NCI-H2107 treated with DMSO at 0.1 percent for 48 hours (cell line): ENCODE data around the gene MPP2.
"Not testable (repeated sequence)": the region's sequence is repeated elsewhere in the genome, so short reads cannot be mapped to it uniquely, and the experiment has no call there.

ENCODE experiments used
- DNase-seq: peaks from one replicate; lab custom pipeline; 2025; ENCODE audit not compliant: unreplicated experiment; lab: John Stamatoyannopoulos, UW

The MPP2 gene

DNA sequence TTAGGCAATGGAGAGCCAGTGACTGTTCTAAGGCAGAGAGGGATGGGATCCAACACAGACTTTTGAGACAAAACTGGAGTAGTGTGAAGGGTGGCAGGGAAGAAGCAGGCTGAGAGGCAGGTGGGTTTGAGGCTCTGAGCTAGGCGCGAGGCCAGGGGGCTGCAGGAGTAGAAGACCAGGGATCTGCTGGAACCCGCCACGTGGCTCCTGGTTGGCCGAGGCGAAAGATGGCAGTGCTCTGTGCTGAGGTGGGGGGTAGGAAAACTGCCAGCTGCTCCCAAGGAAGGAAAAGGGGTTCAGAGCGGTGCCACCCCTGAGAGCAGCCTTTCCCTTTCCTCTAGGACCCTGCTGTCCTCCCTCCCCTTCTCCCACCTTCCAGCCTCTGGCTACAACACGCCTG, 54.8 kb downstream of the MPP2 start:
- DNase-seq = no peak

GRCh38 chr17:43849116-43849515, 58.2 kb downstream of the MPP2 start:
- no peak for DNase-seq

DNA sequence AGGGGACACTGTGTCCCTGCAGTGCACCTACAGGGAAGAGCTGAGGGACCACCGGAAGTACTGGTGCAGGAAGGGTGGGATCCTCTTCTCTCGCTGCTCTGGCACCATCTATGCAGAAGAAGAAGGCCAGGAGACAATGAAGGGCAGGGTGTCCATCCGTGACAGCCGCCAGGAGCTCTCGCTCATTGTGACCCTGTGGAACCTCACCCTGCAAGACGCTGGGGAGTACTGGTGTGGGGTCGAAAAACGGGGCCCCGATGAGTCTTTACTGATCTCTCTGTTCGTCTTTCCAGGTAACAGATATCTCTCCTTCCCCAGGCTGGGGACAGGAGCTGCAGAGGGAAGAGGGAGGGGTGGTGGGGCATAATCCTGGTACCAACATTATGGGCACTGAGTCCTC, 58.7 kb downstream of the MPP2 start:
- DNase-seq = no peak

DNA sequence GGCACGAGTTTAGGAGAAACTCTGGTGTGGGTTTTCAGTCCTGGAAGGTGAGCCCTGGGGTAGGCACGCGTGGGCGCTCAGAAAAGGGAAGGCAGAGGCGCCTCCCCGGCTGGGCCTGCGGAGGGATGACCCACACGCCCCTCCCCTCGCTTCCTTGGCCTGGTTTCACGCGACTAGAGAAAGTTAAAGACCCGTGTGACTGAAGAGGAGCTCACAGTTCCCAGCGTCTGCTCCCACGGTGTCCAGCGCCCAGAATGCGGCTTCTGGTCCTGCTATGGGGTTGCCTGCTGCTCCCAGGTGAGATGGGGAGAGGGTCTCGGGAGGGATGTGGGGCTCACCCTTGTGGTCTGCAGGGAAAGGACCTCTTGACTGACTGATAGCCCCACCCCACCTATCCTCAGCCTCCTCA, 60.4 kb downstream of the MPP2 start, which contains the start of gene CD300LG:
Gene CD300LG (plus strand): TSS at position 214 of the 409 bp plus-strand sequence. CDS start 41 bp downstream, at position 255.
- DNase-seq = no peak

- DNase-seq = peak; percentile 4
Observed at GRCh38 chr17:43846221-43846712, 61.1 kb downstream of the MPP2 start.

DNA sequence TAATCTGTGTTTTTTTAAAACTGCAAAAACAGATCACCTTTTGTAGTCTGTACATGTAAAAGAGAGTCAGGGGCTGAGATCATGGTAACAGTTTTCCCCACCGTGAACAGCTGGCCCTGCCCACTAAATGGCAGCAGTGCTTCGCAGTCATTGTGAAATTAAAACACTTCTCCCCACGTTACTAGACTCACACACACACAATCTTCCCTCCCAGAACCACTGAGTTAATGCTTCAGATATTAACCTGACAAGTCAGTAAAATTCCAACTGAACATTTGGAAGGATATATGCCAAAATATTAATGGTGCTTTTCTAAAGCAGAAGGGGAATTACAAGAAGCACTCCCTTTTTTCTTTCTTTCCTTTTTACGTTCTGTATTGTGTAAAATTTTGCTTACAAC, 61.6 kb downstream of the MPP2 start:
- DNase-seq = no peak

DNA sequence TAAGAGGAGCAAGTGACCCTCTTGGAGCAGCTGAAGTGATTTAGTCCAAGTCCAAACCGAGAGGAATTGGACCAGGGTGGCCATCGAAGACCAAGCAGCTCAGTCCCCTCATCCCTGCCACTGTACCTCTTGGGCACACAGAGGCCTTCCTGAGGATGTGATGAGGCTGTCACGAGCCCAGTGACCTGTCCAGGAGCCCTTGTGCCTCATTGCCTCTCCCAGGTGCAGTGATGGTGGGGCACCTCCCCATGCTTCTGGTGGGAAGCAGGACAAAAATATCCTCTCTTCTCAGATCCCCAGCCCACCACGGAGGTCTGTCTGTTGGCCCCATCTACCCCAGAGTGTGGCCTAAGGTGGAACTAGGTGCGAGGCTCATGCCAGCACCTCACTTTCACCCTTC, 63.1 kb downstream of the MPP2 start:
- no peak for DNase-seq

GRCh38 chr17:43842975-43843325, 64.4 kb downstream of the MPP2 start:
- DNase-seq = no peak

DNA sequence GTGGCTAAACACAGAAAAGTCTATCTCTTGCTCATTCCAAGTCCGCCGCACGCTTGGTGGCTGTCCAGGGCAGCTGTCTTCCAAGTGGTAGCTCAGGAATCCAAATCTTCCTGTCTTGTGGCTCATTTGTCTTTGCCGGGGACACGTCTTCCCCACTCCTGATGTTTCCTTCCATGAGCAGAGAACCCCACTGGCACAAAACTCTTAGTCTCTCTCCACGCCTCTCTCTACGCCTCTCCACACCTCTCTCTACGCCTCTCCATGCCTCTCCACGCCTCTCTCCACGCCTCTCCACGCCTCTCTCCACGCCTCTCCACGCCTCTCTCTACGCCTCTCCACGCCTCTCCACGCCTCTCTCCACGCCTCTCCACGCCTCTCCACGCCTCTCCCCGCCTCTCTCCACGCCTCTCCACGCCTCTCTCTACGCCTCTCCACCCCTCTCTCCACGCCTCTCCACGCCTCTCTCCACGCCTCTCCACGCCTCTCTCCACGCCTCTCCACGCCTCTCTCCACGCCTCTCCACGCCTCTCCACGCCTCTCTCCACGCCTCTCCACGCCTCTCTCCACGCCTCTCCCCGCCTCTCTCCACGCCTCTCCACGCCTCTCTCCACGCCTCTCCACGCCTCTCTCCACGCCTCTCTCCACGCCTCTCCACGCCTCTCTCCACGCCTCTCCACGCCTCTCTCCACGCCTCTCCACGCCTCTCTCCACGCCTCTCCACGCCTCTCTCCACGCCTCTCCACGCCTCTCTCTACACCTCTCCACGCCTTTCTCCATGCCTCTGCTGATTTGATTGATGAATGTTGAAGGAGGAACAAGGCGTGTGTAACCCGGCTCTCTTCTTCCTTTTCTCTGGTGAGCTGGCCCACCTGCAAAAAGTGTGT, 65.0 kb downstream of the MPP2 start:
- DNase-seq = not testable (repeated sequence)

GRCh38 chr17:43841282-43841681, 66.1 kb downstream of the MPP2 start:
- no peak for DNase-seq

DNA sequence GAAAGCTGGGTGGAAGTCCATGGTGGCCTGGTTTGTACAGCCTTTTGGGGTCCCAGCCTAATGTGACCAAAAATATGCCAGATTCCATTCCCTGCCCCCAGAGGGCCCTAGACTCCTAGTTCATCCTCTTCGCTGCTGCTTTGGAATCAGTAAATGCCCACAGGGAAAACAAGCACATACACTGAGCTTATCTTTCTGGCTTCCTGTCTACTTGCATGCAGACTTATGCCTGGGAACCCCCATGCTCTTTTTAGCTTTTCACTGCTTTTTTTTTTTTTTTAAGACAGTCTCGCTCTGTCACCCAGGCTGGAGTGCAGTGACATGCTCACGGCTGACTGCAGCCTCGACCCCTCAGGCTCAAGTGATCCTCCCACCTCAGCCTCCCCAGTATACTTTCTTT, 66.5 kb downstream of the MPP2 start:
- no peak for DNase-seq

DNA sequence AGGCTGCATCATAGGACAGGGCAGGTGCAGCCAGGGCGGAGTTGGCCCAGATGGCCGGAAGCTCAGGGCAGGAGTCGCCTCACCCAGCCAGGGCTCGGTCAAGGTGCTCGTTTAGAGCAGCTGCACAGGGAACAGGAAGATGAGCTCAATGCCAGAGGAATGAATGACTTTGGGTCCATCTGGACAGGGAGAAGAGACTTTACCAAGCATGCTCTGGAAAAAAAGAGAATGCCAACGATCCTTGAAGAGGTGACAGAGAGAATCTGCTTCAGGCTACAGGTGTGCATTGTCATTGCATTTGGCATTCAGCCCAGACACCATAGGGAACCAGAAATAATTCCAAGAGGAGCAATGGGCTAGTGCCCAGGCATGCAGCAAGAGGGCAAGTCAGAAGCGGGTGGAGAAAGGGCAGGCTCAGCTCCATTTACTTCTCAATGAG, 67.6 kb downstream of the MPP2 start:
- DNase-seq = peak; percentile 73

GRCh38 chr17:43834106-43834505, 73.2 kb downstream of the MPP2 start:
- no peak for DNase-seq

GRCh38 chr17:43832976-43833829, 74.1 kb downstream of the MPP2 start, which contains the start of gene MPP3:
TSS of gene MPP3 (minus strand) at chr17:43833146. CDS start at chr17:43831906, 1,240 bp downstream.
- no peak for DNase-seq

DNA sequence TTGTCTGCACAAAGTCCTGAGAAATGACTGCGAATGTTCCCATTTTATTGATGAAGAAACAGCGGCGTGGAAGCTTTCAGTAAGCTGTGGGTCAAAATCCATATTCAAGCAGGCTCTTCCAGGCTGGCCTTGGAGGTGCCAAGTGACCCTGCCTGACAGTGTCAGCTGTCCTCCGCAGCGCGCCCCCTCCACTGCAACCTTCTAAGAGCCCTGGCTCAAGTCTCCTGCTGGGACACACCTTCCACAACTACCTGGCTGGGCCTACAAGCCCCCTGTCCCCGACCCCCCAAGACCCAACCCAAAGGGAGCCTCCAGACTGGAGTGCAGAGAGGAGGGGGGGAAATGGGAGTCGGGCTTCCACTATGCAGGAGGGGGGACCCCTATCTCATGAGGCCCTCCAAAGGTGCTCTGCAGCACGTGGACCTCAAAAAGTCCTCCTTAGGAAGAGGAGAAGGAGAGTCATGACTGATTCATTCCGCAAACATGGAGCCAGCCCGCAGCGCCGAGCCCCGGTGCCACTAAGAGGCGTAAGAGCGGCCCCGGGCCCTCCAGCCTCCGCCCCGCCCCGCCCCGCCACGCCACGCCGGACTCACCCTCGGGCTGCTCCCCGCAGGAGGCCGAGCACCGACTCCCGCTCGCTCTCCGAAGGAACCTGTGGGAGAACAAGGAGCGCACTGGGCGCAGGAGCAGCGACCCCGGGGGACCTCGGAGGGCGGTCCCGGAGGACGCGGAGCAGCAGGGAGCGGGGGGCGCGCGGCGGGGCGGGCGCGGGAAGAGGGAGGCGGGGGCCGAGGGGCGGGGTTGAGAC, 75.0 kb downstream of the MPP2 start:
- no peak for DNase-seq

DNA sequence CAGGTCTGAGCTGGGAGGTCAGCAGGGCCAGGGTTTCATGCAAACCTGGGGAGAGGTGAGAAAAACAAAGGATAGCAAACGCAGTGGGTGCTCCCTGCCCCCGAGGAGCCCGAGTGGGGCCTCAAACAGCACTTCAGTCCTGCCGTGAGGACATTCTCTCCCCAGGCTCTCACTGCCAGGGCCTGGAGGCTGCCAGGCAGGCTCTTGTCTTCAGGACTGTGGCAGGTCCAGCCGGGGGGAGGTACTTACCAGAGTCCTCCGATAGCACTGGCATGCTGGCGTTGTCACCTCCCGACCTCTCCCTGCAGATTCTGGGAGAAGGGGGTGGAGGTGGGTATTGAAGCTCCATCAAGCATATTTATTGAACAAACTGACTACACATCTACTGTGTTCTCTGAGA, 75.7 kb downstream of the MPP2 start:
- no peak for DNase-seq

DNA sequence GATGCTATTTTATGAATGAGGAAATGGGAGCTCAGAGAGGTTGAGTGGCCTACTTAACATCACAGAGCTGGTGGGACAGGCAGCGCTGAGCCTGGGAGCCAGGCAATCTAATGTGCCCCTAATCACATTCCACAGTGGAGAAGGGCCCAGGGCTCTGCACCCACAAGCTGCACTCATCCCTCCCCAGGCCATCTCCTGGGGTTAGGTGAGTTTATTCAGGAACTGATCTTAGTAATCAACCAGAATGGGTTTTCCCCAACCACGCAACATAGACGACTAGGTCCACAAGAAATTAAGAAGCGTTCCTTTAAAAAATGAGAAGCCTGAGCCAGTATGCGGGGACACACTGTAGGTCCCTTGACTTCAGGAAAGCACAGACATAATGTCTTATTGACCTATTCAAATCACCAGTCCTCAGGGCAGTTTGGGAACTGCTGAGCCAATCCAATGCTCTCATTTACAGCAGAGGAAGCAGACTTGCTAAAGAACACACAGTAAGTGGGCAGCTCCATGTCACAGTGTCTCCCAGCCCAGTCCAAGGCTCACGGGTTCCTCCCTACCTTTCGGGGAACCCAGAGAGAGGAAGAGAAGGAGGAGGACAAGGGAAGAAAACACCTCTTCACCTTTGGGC, 76.7 kb downstream of the MPP2 start:
- DNase-seq = no peak

DNA sequence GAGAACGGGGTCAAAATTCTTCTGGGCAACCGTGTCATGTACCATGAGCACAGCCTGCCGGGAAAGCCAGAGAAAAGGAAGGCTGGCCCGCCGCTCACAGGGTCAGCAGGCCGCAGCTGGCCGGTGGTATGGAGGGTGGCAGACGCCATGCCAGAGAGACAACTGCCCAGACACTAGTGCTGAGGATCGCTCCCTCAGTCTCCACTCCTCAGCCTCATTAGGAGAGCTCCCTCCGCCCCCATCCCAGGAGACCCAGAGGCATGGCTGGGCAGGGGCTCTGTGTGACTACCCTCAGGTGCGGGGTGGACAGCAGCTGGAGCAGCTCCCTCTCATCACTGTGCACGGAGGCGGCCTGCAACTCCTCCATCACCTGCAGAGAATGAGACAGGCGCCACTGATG, 77.6 kb downstream of the MPP2 start:
- no peak for DNase-seq

GRCh38 chr17:43827596-43827995, 79.7 kb downstream of the MPP2 start:
- DNase-seq = no peak

- no peak for DNase-seq
Observed at GRCh38 chr17:43826206-43826605, 81.1 kb downstream of the MPP2 start.
